Measurements from ENCODE around the gene PREP. TPM values are rescaled to one million over a fixed set of nuclear protein-coding genes. Genes with fewer than 3 reads are reported as not detected.

Gene PREP
- total RNA-seq, 1 donor from 2014 or later: 55.4 TPM

DNA sequence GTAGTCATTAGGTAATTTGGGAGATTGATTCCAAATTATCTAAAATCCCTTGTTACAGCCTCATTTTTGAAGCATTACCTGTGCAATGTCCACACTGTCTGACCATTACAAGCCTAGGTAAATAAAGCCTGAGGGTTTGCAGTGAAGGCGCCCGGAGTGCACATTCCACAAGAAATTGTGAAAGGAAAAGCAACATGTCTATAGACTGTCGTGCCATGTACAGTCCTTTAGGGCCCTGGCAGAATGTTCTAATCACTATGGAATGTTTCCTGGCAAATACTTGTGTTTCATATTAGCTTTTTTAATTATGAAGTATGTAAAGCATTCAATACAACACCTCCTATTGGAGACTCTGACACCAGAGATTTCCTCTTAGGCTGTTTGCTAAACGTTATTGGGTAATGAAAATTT, 28.9 kb downstream of the PREP start:
- Histone ChIP-seq H3K4me2 (ENCODE audit: low read length) (peak overlapping the region; percentile 52), H4K20me1 (ENCODE audit: insufficient read depth, low read length) (peaks cover 6% of the 10 kb centered on the region), H2AFZ (ENCODE audit: low read depth, low read length) (no peak overlapping the region), H3K9me3 (ENCODE audit: insufficient read depth, low read depth, low read length) (no peaks in the 10 kb centered on the region), H3K9ac (ENCODE audit: low read length) (no peak overlapping the region), H3K36me3 (ENCODE audit: insufficient read depth, low read length) (peaks cover 22% of the 10 kb centered on the region), H3K79me2 (ENCODE audit: insufficient read depth, low read length) (peaks cover 7% of the 10 kb centered on the region), H3K4me3 (ENCODE audit: insufficient read depth, low read depth, low read length) (no peak overlapping the region), H3K27ac (ENCODE audit: low read depth, low read length) (peak overlapping the region; percentile 13), H3K4me1 (ENCODE audit: insufficient read depth, low read length) (no peaks in the 10 kb centered on the region), H3K27me3 (ENCODE audit: insufficient read depth, low read length) (no peaks in the 10 kb centered on the region)
- H3K4me1 Mint-ChIP-seq (ENCODE audit: low read depth, unreplicated experiment): peaks cover 23% of the 10 kb centered on the region
- peak overlapping the region; percentile 94 for H3K27ac Mint-ChIP-seq (ENCODE audit: unreplicated experiment)
- no peaks in the 10 kb centered on the region for H3K27me3 Mint-ChIP-seq (ENCODE audit: low read depth, unreplicated experiment)
- FAIRE-seq: no peak
- H3K9me3 Mint-ChIP-seq (ENCODE audit: unreplicated experiment): no peaks in the 10 kb centered on the region
- peaks cover 14% of the 10 kb centered on the region for H3K36me3 Mint-ChIP-seq (ENCODE audit: low read depth, unreplicated experiment)
- no peak for TF ChIP-seq EZH2 (IDR thresholded peaks at IDR 0.05; ENCODE audit: insufficient read depth, low read length)
- TF ChIP-seq, protein P1, sequence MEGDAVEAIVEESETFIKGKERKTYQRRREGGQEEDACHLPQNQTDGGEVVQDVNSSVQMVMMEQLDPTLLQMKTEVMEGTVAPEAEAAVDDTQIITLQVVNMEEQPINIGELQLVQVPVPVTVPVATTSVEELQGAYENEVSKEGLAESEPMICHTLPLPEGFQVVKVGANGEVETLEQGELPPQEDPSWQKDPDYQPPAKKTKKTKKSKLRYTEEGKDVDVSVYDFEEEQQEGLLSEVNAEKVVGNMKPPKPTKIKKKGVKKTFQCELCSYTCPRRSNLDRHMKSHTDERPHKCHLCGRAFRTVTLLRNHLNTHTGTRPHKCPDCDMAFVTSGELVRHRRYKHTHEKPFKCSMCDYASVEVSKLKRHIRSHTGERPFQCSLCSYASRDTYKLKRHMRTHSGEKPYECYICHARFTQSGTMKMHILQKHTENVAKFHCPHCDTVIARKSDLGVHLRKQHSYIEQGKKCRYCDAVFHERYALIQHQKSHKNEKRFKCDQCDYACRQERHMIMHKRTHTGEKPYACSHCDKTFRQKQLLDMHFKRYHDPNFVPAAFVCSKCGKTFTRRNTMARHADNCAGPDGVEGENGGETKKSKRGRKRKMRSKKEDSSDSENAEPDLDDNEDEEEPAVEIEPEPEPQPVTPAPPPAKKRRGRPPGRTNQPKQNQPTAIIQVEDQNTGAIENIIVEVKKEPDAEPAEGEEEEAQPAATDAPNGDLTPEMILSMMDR (IDR thresholded peaks at IDR 0.05; ENCODE audit: insufficient read depth, low read depth, low read length): no peak
- peak; percentile 35 for DNase-seq (ENCODE audit: low read depth)
- H3K4me3 Mint-ChIP-seq (ENCODE audit: unreplicated experiment): no peak overlapping the region

DNA sequence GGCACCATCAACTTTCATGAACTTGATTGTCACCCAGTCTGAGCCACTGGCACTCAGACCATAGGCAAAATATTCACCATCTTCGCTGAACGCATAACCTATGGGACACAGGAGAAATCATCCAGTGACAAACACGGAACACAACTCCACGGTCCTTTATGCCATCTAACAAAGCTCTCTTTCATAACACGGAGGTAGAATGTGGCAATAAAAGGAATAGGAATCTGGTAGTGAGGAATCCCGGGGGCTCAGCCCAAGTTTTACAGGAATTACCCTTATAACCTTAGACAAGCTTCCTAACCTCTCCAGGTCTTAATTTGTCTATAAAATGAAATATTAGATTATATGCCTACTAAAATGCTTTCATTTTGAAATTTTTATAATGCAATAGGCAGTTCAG, 29.4 kb downstream of the PREP start:
- Mint-ChIP-seq H3K9me3 (ENCODE audit: unreplicated experiment) (no peaks in the 10 kb centered on the region), H3K27me3 (ENCODE audit: low read depth, unreplicated experiment) (no peaks in the 10 kb centered on the region), H3K36me3 (ENCODE audit: low read depth, unreplicated experiment) (peaks cover 14% of the 10 kb centered on the region), H3K4me3 (ENCODE audit: unreplicated experiment) (no peak overlapping the region), H3K27ac (ENCODE audit: unreplicated experiment) (peak overlapping the region; percentile 94), H3K4me1 (ENCODE audit: low read depth, unreplicated experiment) (peaks cover 23% of the 10 kb centered on the region)
- Histone ChIP-seq H3K27me3 (ENCODE audit: insufficient read depth, low read length) (no peaks in the 10 kb centered on the region), H3K4me1 (ENCODE audit: insufficient read depth, low read length) (no peaks in the 10 kb centered on the region), H3K9ac (ENCODE audit: low read length) (no peak overlapping the region), H3K4me3 (ENCODE audit: insufficient read depth, low read depth, low read length) (no peak overlapping the region), H3K79me2 (ENCODE audit: insufficient read depth, low read length) (peaks cover 7% of the 10 kb centered on the region), H4K20me1 (ENCODE audit: insufficient read depth, low read length) (peaks cover 6% of the 10 kb centered on the region), H3K4me2 (ENCODE audit: low read length) (no peak overlapping the region), H2AFZ (ENCODE audit: low read depth, low read length) (no peak overlapping the region), H3K36me3 (ENCODE audit: insufficient read depth, low read length) (peaks cover 22% of the 10 kb centered on the region), H3K9me3 (ENCODE audit: insufficient read depth, low read depth, low read length) (no peaks in the 10 kb centered on the region), H3K27ac (ENCODE audit: low read depth, low read length) (peak overlapping the region; percentile 13)
- DNase-seq (ENCODE audit: low read depth): no peak
- no peak for FAIRE-seq
- TF ChIP-seq, protein P1 (IDR thresholded peaks at IDR 0.05; ENCODE audit: insufficient read depth, low read depth, low read length): no peak
- no peak for TF ChIP-seq EZH2 (IDR thresholded peaks at IDR 0.05; ENCODE audit: insufficient read depth, low read length)

DNA sequence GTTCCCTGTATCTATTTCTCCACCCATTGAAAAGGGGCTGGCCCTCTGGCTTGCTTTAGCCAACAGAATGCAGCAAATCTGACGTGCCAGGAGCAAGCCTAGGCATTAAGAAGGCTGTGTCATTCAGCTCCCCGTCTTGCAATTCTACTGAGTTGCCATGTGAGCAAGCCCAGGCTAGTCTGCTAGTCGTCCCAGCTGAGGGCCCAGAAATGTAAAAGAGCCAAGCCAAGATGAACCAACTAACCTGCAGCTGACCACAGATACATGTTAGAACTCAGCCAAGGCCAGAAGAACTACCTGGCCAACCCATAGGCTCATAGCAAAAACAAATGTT, 30.1 kb downstream of the PREP start:
- peaks cover 22% of the 10 kb centered on the region for H3K36me3 ChIP-seq (ENCODE audit: insufficient read depth, low read length)
- no peak overlapping the region for H2AFZ ChIP-seq (ENCODE audit: low read depth, low read length)
- H3K27me3 ChIP-seq (ENCODE audit: insufficient read depth, low read length): no peaks in the 10 kb centered on the region
- Mint-ChIP-seq H3K27ac (ENCODE audit: unreplicated experiment) (peak overlapping the region; percentile 90), H3K36me3 (ENCODE audit: low read depth, unreplicated experiment) (peaks cover 10% of the 10 kb centered on the region), H3K4me3 (ENCODE audit: unreplicated experiment) (no peak overlapping the region), H3K4me1 (ENCODE audit: low read depth, unreplicated experiment) (peaks cover 23% of the 10 kb centered on the region), H3K27me3 (ENCODE audit: low read depth, unreplicated experiment) (no peaks in the 10 kb centered on the region), H3K9me3 (ENCODE audit: unreplicated experiment) (no peaks in the 10 kb centered on the region)
- H3K9me3 ChIP-seq (ENCODE audit: insufficient read depth, low read depth, low read length): no peaks in the 10 kb centered on the region
- no peak for TF ChIP-seq EZH2 (IDR thresholded peaks at IDR 0.05; ENCODE audit: insufficient read depth, low read length)
- TF ChIP-seq, protein P1 (IDR thresholded peaks at IDR 0.05; ENCODE audit: insufficient read depth, low read depth, low read length): no peak
- peaks cover 4% of the 10 kb centered on the region for H4K20me1 ChIP-seq (ENCODE audit: insufficient read depth, low read length)
- H3K9ac ChIP-seq (ENCODE audit: low read length): no peak overlapping the region
- DNase-seq (ENCODE audit: low read depth) (no peak), FAIRE-seq (no peak)
- H3K4me2 ChIP-seq (ENCODE audit: low read length): no peak overlapping the region
- no peak overlapping the region for H3K27ac ChIP-seq (ENCODE audit: low read depth, low read length)
- H3K4me3 ChIP-seq (ENCODE audit: insufficient read depth, low read depth, low read length): no peak overlapping the region
- H3K4me1 ChIP-seq (ENCODE audit: insufficient read depth, low read length): no peaks in the 10 kb centered on the region
- H3K79me2 ChIP-seq (ENCODE audit: insufficient read depth, low read length): peaks cover 4% of the 10 kb centered on the region

Measured in astrocyte (in vitro differentiated cells and primary cell).